ENCODE measurements around the gene RFX7.

DNA sequence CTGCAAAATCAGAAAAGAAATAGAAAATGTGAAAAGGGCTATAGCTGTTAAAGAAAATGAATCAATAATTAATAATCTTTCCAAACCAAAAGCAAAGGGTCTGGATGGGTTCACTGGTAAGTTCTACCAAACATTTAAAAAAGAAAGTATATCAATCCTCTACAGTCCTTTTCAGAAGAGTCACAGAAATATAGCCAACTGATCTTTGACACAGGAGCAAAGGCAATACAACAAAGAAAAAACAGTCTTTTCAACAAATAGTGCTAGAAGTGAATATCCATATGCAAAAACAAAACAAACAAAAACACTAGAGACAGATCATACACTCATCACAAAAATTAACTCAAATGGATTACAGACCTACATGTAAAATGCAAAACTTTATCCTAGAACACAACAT lies 32.6 kb downstream of the RFX7 start:
- TF ChIP-seq, protein P1, sequence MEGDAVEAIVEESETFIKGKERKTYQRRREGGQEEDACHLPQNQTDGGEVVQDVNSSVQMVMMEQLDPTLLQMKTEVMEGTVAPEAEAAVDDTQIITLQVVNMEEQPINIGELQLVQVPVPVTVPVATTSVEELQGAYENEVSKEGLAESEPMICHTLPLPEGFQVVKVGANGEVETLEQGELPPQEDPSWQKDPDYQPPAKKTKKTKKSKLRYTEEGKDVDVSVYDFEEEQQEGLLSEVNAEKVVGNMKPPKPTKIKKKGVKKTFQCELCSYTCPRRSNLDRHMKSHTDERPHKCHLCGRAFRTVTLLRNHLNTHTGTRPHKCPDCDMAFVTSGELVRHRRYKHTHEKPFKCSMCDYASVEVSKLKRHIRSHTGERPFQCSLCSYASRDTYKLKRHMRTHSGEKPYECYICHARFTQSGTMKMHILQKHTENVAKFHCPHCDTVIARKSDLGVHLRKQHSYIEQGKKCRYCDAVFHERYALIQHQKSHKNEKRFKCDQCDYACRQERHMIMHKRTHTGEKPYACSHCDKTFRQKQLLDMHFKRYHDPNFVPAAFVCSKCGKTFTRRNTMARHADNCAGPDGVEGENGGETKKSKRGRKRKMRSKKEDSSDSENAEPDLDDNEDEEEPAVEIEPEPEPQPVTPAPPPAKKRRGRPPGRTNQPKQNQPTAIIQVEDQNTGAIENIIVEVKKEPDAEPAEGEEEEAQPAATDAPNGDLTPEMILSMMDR (IDR thresholded peaks at IDR 0.05): no peak
- TF ChIP-seq POLR2A (IDR thresholded peaks at IDR 0.05): no peak

Measured in breast epithelium (tissue), 3 donors.